Measurements from ENCODE around the gene DHCR7. TPM values are rescaled to one million over a fixed set of nuclear protein-coding genes. Genes with fewer than 3 reads are reported as not detected.

Gene DHCR7
- polyA plus RNA-seq, 1 of the 3 experiments (the other 2 are of a cell fraction), result 21.4 TPM

- no peak overlapping the region for H3K9ac ChIP-seq
- TF ChIP-seq RFX5 (IDR thresholded peaks at IDR 0.05; ENCODE audit: low read length) (no peak), CHD2 (IDR thresholded peaks at IDR 0.05; ENCODE audit: low read length, partially characterized antibody) (no peak), MXI1 (IDR thresholded peaks at IDR 0.05; ENCODE audit: low read depth, low read length) (no peak), IRF3 (IDR thresholded peaks at IDR 0.05; ENCODE audit: low read depth, low read length) (no peak), PBX3 (IDR thresholded peaks at IDR 0.05) (no peak), GABPA (IDR thresholded peaks at IDR 0.05; ENCODE audit: low read depth) (no peak), TAF1 (IDR thresholded peaks at IDR 0.05; ENCODE audit: borderline replicate concordance, low read depth, low read length) (no peak), USF2 (IDR thresholded peaks at IDR 0.05; ENCODE audit: borderline replicate concordance, low read depth, low read length) (no peak), NFIC (IDR thresholded peaks at IDR 0.05; ENCODE audit: borderline replicate concordance) (no peak), RCOR1 (IDR thresholded peaks at IDR 0.05; ENCODE audit: low read length) (no peak), EZH2phosphoT487 (IDR thresholded peaks at IDR 0.05; ENCODE audit: borderline replicate concordance, low read depth) (no peak), EP300 (IDR thresholded peaks at IDR 0.05; ENCODE audit: borderline replicate concordance in 1 of 2, low read depth in 1 of 2, low read length in 1 of 2) (no peak), GATA2 (CRISPR knock-in tag; IDR thresholded peaks at IDR 0.05) (no peak)
- no peaks in the 10 kb centered on the region for H3F3A ChIP-seq (replicated peaks; ENCODE audit: insufficient read depth)
- no peak for DNase-seq
- no peaks in the 10 kb centered on the region for H3K27me3 ChIP-seq (ENCODE audit: insufficient read depth)
- no peaks in the 10 kb centered on the region for H3K4me1 ChIP-seq (ENCODE audit: control insufficient read depth in 1 of 2, insufficient read depth in 2 of 2, low read depth in 1 of 2, low read length in 1 of 2)
- ChIA-PET POLR2A (no interaction called here), CTCF (no interaction called here)
- WGBS (ENCODE audit: low lambda C conversion rate), result 99% methylated on average over 16 of the region's 33 CpGs
- H3K4me3 ChIP-seq (ENCODE audit: low read depth in 2 of 2, low read length in 1 of 2), result no peak overlapping the region
- no peaks in the 10 kb centered on the region for H3K79me2 ChIP-seq (ENCODE audit: insufficient read depth)
- peaks cover 4 to 66% of the 10 kb centered on the region in 2 experiments for H3K36me3 ChIP-seq (replicated peaks in 1 of 2; ENCODE audit: control insufficient read depth in 1 of 2, insufficient read depth in 2 of 2, low read length in 1 of 2)
- H3K4me2 ChIP-seq, result no peak overlapping the region
- H2AFZ ChIP-seq (ENCODE audit: low read depth), result no peak overlapping the region
- H4K20me1 ChIP-seq (ENCODE audit: insufficient read depth), result no peaks in the 10 kb centered on the region
- H3K9me2 ChIP-seq, result no peaks in the 10 kb centered on the region
- H3K27ac ChIP-seq (ENCODE audit: low read depth in 2 of 2, low read length in 1 of 2), result no peak overlapping the region
- no peaks in the 10 kb centered on the region for H3K9me3 ChIP-seq
Observed at GRCh38 chr11:71472941-71473792, 25.0 kb upstream of the DHCR7 start.
